GM19468 (cell line): Measurements from ENCODE around the gene ASCC3.
A peak's percentile ranks its signal among the peaks of the same experiment; 100 is the strongest.
"Not testable (repeated sequence)": the region's sequence is repeated elsewhere in the genome, so short reads cannot be mapped to it uniquely, and the experiment has no call there.

Source experiments
- ATAC-seq: cut with Tn5 transposase; IDR thresholded peaks from one replicate; pipeline ENCODE4 v1.9.1; 2021; ENCODE audit warnings: mild to moderate bottlenecking, moderate library complexity, moderate number of reproducible peaks; ENCODE audit not compliant: unreplicated experiment; ENCODE audit errors: extremely low read depth

Gene ASCC3

DNA sequence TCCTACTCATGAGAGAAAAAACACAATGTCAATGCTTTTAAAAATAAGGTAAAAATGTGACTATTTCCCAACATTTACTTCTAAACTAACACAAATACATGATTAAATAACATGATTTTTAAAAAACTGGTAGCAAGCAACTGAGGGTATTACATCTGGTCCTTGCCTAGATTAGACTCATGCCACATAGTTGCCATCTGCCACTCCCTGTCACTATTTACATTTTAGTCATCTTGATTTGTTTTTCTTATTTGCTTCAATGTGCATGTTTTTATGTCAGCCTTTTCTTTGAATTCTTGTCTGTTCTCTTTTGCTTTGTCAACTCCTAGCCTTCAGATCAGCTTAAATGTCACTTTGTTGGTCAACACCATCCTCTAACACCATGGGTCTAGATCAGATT, 209.4 kb downstream of the ASCC3 start:
- no peak for ATAC-seq

DNA sequence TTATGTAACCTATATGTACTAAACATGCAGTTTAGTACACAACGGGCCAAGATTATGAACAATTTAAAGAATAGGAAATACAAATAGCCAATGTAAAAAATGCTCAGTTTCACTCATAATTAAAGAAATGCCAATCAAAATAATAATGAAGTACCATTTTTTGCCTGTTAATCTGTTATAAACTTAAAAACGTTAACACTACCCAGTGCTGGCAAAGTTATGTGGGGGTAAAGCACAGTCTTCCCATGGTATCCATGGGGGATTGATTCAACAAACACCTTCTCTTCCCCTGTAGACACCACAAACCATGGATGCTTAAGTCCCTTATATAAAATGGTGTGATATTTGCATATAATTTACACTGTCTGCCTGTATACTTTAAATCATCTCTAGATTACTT, 211.1 kb downstream of the ASCC3 start:
- ATAC-seq, result no peak

DNA sequence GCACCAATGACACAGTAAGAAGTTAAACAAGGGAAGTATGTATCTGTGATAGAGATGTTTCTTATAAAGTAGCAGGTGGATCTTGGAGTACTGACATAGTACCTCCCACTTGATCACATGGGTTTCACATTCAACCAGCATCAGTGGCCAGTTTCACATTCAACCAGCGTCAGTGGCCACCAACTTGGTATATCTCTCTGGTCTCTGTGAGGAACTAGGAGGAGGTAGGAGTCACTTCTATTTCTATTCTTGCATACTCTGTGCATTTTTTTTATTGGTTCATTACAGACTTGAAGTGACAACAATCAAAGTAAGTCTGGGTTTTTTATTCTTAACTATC, 216.1 kb downstream of the ASCC3 start:
- peak; percentile 93 for ATAC-seq

DNA sequence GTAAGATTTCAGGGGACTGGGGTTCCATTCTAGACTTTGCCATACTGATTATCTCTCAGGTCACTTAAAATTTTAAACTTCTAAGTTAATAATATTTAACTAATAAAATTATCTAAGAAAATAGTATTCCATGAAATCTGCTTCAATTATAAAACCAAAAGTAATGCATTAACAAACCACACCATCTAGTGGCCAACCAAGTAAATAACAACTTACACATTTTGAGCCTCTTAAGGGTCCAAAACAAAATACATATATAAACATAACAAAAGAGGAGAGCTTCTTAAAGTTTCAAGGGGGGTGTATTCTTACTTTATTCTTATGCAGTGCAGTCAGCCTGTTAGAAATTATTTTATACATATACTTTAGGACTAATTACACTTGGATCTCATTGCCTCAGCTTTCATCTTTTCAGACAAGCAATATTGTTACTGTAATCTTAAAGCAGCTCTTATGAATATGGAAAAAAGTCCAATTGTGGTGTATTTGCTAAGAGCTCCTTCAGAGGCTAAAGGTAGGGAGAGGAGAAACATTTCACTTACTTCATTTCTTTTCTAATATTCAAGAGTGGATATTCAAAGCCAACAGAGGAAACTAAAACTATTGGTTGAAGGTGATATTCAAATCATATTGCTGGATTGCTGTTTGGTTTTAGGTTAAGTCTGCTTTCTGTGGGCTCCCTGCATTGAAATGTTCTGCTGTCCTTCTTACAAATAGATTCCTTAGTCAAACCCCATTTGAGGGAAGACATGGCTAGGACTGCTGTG, 216.7 kb downstream of the ASCC3 start:
- peak; percentile 13 for ATAC-seq

DNA sequence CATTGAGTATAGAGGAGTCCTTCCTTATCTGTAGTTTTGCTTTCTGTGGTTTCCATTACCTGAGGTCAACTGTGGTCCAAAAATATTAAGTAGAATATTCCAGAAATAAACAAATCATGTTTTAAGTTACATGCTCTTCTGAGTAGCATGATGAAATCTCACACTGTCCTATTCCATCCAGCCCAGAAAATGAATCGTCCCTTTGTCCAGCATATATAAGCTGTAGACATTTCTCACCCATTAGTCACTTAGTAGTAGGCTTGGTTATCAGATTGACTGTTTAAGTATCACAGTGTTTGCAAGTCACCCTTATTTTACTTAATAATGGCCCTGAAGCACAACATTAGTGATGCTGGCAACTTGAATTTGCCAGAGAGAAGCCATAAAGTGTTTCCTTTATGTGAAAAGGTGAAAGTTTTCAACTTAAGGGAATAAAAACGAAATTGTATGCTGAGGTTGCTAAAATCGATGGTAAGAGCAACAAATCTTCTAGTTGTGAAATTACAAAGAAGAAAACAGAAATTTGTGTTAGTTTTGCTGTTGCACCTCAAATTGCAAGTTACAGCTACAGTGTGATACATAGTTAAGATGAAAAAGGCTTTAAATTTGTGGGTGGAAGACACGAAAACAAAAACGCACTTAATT, 217.8 kb downstream of the ASCC3 start:
- no peak for ATAC-seq

DNA sequence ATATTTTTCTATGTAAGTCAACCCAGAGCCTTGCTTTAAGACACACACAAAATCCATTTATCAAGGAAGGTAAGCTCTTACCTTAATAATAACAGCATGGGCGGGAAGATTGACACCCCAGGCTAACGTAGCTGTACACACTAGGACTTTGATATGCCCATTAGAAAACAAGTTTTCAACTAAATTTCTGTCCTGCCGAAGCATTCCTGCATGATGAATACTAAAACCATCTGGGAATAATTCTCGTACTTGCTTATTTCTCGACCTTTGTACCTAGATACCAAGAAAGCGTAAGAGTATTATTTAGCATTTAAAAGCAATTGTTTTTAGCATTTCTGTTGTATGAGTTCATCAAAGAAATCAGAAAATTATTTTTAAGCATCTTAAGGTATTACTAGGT, 218.9 kb downstream of the ASCC3 start:
- no peak for ATAC-seq

DNA sequence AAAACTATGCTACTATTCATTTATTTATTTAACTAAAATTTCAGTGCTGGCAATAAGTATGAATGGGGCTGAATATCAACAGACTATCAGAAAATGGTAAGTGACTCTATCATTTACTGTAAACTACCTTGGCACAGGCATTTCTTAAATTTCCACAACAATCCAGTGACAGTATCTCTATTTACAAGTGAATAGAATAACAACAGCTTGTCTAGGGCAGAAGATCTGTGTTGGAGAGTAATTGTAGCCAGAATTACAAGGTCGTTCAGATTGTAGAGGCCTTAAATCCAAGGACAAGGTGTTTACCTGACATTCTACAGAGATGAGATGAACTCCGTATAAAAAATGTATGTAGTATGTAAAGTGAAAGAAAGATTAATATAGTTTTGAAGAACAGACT, 222.6 kb downstream of the ASCC3 start:
- ATAC-seq, result no peak

DNA sequence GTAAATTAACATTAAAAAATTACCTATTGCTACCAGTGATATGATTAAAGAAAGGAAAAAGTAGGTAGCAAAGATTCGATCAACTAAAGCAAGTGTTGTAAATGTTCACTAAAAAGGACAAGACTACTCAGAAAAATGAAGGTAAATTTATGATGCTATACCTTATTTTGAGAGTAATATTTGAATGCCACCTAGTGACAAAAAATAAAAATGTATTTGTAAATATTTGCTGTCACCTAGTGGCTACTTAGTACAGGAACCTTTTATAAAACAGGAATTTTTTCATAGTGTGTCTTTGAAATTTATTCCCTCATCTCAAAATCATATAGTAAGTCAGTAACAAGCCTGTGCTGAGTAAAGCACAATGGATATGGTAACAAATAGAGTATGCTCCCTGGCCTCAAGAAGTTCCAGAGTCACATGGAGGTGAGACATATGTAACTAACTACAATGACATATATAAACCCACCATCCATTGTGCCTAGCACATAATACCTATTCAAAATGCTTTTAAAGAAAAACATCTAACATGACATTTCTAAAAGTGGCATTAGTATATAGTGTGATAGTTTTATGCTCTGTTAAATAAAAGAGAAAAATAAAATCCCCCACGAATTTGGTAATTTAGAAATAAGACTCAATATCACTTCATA, 223.3 kb downstream of the ASCC3 start:
- ATAC-seq, result no peak

DNA sequence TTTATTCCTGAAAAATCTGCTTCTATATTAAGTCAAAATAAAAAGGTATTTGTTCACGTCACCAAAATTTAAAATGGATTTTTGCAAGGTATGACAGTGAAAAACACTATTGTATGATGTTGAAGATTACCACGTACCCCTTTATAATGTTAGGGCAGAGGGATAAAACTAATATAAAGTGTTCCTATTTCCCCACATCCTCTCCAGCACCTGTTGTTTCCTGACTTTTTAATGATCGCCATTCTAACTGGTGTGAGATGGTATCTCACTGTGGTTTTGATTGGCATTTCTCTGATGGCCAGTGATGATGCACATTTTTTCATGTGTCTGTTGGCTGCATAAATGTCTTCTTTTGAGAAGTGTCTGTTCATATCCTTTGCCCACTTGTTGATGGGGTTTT, 240.0 kb downstream of the ASCC3 start:
- ATAC-seq, result not testable (repeated sequence)

DNA sequence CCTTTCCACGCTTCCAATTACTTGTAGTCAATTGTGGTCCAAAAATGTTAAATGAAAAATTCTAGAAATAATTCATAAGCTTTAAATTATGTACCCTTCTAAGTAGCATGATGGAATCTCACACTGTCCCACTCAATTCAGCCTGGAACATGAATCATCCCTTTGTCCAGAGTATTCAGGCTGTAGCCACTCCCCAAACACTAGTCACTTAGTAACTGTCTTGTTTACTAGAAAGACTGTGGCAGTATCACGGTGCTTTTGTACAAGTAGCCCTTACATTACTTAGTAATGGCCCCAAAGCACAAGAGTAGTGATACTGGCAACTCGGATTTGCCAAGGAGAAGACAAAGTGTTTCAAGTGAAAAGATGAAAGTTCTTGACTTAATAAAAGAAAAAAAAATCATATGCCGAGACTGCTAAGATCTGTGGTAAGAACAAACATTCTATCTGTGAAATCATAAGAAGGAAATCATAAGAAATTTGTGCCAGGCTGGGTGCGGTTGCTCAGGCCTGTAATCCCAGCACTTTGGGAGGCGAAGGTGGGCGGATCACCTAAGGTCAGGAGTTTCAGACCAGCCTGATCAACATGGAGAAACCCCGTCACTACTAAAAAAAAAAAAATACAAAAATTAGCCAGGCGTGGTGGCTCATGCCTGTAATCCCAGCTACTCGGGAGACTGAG, 247.9 kb downstream of the ASCC3 start:
- no peak for ATAC-seq

DNA sequence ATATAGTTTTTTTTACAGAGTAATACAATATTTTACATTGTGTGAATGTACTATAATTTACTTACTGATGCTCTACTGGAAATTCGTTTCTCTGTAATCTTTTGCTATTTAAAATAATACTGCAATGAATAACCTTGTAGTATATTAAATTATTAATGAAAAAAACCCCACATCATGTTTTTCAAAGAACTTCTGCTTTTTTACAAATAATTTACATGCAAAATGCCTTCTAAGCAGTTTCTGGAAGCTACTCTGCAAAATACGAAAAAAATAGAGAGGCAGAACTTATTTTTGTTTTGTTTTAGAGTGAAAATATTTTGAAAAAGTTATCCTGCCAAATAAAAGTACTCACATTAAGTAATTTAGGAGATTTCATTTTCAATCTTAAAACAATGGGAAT, 250.6 kb downstream of the ASCC3 start:
- ATAC-seq, result no peak

DNA sequence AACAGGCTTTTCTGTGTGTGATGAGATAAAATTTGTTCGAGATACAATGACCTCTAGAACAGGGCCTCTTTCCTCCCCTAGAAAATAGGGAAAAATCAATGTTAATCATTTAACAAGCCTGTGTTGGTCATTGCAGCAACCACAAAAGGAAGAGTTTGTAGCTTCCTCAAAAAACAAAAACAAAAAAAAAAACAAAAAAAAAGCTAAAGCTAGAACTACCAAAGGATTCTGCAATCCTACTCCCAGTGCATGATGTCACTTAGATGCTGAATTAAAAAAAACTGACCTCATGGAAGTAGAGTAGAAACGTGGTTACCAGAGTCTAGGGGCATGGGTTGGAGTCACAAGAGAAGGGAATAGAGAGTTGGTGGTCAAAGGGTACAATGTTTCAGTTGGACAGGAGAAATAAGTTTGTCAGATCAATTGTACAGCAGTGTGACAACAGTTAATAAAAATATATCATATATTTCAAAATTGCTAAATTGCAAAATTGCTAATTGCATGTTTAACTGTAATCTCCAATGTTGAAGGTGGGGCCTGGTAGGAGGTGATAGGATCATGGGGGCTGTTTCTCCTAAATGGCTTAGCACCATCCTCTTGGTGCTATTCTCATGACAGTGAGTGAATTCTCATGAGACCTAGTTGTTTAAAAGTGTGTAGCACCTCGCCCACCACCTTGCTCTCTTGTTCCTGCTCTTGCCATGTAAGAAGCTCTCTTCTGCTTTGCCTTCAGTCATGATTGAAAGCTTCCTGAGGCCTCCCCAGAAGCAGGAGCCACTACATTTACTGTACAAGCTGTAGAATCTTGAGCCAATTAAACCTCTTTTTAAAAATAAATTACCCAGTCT, 253.0 kb downstream of the ASCC3 start:
- no peak for ATAC-seq

DNA sequence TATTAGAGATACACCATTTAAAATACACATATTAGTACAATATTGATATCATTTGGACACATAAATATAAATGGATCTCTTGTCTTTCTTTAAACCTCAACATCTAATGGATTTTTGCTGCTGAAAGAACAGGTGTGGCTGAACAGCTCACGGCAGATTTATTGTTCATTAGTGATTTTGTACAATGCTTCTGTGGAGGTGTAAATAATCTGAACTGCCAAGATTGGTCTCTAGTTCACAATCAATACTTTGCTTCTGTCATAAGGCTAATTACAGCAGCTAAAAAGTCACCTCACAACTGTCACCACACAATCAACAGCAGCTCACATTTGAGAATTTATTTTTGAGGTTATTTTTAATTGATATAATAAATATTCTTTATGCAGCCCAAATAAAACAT, 254.4 kb downstream of the ASCC3 start:
- ATAC-seq, result no peak

DNA sequence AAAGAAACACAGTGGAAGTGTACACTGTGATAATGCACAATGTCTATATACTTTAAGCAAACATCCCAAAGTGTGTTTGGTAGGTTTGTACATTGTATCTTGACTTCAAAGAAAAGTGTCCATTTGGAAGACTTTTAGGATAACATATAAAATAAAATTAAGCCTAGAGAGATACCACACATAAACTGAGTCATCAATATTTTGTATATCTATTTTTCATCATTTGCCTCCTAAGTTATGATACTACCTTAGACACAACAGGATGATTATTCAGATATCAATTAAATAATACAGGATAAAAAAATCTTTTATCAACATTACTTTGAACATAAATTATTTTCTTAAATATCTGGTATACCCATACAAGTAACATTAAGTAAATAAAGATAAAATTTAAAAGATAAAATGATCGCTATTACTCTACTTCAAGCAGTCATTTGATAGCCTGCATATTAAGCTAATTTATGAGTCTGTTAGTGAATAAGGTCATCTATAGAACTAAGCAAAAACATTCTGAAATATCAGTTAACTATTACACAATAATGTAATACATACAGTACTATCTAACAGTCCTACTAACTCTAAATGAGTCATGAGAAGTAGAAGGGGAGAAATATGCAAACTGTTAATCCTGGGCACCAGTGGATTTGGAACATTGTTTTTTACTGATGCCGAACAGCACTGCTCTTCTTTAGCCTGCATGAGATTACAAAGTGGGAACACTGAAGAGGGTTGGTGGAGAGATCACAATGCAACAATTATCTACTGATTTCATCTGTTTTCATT, 258.0 kb downstream of the ASCC3 start:
- no peak for ATAC-seq

DNA sequence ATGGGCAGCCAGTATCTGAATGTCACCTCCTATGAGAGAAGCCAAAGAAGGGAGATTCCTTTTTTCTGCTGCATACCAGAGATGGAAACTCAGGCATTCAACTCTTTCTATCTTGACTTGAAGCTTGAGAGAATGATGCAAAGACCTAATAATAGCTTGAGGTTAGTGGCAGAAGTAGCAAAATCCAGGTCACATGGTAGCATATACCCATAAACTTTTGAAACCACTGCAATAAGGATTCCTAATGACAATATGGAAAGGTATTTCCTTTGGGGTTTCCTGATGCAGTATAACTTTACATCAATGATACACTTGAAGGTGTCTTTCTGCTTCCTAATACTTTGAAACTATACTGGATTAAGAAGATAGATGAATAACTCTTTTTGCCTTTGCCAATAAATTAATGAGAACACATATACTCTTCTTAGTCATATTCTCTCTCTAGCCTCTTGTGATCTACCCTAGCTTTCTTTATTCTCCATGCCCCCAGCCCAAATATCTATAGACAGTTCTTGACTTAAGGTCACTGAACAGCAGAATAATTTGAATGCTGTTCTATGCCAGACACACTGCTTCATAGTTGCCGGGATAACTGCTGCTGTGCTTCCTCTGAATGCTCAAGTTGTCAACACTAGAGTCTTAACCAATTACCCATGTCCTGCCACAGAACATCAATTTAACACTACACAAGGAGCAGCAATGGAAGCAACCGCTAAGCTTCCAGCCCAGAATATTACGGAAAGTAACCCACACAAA, 260.9 kb downstream of the ASCC3 start:
- no peak for ATAC-seq

DNA sequence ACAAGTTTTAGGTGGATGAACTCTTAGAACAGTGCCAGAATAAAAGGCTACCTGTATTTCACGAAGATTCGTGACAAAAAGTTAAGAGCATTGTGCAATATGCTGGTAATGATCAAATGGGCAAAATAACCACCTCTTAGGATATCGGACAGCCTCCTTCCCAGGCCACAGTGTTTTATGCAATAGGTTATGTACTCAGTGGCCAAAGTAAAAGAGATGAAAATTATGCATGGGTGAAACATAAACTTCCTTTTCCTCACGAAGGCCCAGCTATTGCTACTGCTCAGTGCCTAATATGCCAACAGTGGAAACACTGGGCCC, 262.8 kb downstream of the ASCC3 start:
- ATAC-seq, result no peak

DNA sequence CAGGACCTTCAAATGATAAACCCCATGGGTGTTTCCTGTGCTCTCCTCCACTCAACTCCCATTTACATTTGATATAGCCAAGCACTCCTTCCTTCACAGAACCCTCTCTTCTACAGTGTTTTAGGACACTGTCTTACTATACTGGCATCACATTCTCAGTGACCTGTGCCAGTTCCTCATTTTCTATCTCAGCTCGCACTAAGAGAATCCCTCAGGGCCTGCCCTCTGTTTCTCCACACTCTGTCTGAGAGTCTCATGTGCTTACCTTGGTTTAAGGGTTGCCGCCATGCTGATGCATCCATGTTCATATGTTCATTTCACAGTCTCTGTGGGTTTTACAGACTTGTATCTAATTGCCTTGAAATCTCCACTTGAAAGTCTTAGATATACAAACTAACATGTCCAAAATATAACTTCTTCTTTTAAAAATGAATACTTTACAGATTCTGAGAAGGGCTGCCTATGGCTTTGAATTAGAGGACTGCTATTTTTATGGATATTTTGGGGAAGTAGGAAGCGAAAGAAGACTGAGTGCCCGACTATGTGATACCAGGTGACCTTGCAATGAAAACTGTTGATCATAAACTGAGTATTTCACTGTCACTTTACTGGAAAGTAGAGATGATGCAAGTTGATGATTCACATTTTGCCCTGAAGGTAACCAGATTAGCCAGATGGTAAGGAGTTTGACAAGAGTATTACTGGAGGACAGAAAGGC, 263.3 kb downstream of the ASCC3 start:
- ATAC-seq, result peak; percentile 69

DNA sequence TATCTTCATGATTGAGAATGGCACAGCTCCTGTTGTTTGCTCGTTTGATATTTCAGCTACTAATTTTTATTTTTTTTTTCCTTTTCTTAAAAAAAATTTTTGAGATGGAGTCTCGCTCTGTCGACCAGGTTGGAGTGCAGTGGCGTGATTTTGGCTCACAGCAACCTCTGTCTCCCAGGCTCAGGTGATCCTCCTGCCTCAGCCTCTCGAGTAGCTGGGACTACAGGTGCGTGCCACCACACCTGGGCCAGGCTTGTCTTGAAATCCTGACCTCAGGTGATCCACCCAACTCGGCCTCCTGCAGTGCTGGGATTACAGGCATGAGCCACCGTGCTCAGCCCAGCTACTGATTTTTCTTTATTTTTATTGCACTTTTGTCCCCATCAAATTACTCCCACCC, 266.2 kb downstream of the ASCC3 start:
- ATAC-seq, result no peak
